DOHH2 (cell line): ENCODE measurements around the gene PGPEP1.

Source experiments
- H3F3A ChIP-seq: fragments of 200-600 bp; sonication (generic), shearing (Covaris generic); 2 replicates; pipeline ENCODE4 v1.6.0; 2016; ENCODE audit warnings: antibody characterized with exemption, mild to moderate bottlenecking; ENCODE audit not compliant: control insufficient read depth, insufficient read depth
- H3K27ac ChIP-seq: fragments of 200-600 bp; sonication (generic); 2 replicates; pipeline ENCODE4 v1.5.1; 2014; ENCODE audit warnings: low read depth, mild to moderate bottlenecking, low read length, moderate library complexity
- H3K27me3 ChIP-seq: fragments of 200-600 bp; sonication (generic); 2 replicates; pipeline ENCODE4 v1.6.1; 2014; ENCODE audit warnings: mild to moderate bottlenecking, low read length, mixed read lengths; ENCODE audit not compliant: control insufficient read depth
- H3K36me3 ChIP-seq: fragments of 200-600 bp; sonication (generic); 2 replicates; pipeline ENCODE4 v1.6.1; 2014; ENCODE audit warnings: mild to moderate bottlenecking, low read length, moderate library complexity, mixed read lengths; ENCODE audit not compliant: control insufficient read depth
- H3K4me1 ChIP-seq: fragments of 200-600 bp; sonication (generic); 2 replicates; pipeline ENCODE4 v1.6.1; 2014; ENCODE audit warnings: mild to moderate bottlenecking, low read length, mixed read lengths; ENCODE audit not compliant: control insufficient read depth
- H3K4me2 ChIP-seq: fragments of 200-600 bp; sonication (generic); 2 replicates; pipeline ENCODE4 v1.6.0; 2014; ENCODE audit warnings: mild to moderate bottlenecking, low read length, moderate library complexity
- H3K4me3 ChIP-seq: fragments of 200-600 bp; sonication (generic); 2 replicates; pipeline ENCODE4 v1.5.1; 2014; ENCODE audit warnings: mild to moderate bottlenecking, low read length, mixed read lengths
- H3K79me2 ChIP-seq: fragments of 200-600 bp; sonication (generic); 2 replicates; pipeline ENCODE4 v1.6.1; 2014; ENCODE audit warnings: mild to moderate bottlenecking, low read length, mixed read lengths; ENCODE audit not compliant: control insufficient read depth
- H3K9me2 ChIP-seq: fragments of 200-600 bp; sonication (generic); replicated peaks from 2 replicates; pipeline ENCODE4 v1.6.1; 2014; ENCODE audit warnings: mild to moderate bottlenecking, low read length, mixed read lengths; ENCODE audit not compliant: control insufficient read depth
- H3K9me3 ChIP-seq: fragments of 200-600 bp; sonication (generic); 2 replicates; pipeline ENCODE4 v1.6.1; 2014; ENCODE audit warnings: antibody characterized with exemption, low read length, mixed read lengths; ENCODE audit not compliant: control insufficient read depth, insufficient read depth
- H4K20me1 ChIP-seq: fragments of 200-600 bp; sonication (generic); 2 replicates; pipeline ENCODE4 v1.6.0; 2014; ENCODE audit warnings: low read depth, mild to moderate bottlenecking, antibody characterized with exemption, low read length, moderate library complexity; ENCODE audit not compliant: control insufficient read depth, insufficient read depth
- CTCF ChIP-seq: fragments of 200-600 bp; sonication (generic); IDR thresholded peaks from one replicate; pipeline ENCODE4 v1.5.1; 2014; ENCODE audit warnings: antibody characterized with exemption, mild to moderate bottlenecking, low read depth, low read length; ENCODE audit not compliant: poor library complexity, severe bottlenecking
- EZH2phosphoT487 ChIP-seq: fragments of 200-600 bp; sonication (generic); IDR thresholded peaks from 2 replicates; pipeline ENCODE4 v1.6.1; 2017; ENCODE audit warnings: borderline replicate concordance, mild to moderate bottlenecking, antibody characterized with exemption, low read length, moderate library complexity, mixed read lengths

Gene PGPEP1

GRCh38 chr19:18385359-18385674 is 44.9 kb downstream of the PGPEP1 start:
- no peaks in the 10 kb centered on the region for H3K36me3 ChIP-seq
- no peak overlapping the region for H3K27ac ChIP-seq
- no peak overlapping the region for H3K4me2 ChIP-seq
- no peak overlapping the region for H3K4me3 ChIP-seq
- no peaks in the 10 kb centered on the region for H3K9me2 ChIP-seq
- H3F3A ChIP-seq = peaks cover 2% of the 10 kb centered on the region; the same call in 1 of the 2 replicates
- H3K9me3 ChIP-seq = no peaks in the 10 kb centered on the region
- no peaks in the 10 kb centered on the region for H3K79me2 ChIP-seq
- H3K27me3 ChIP-seq = peaks cover 48% of the 10 kb centered on the region
- no peak for TF ChIP-seq CTCF
- TF ChIP-seq EZH2phosphoT487 = no peak
- peaks cover 20% of the 10 kb centered on the region for H3K4me1 ChIP-seq
- no peaks in the 10 kb centered on the region for H4K20me1 ChIP-seq

GRCh38 chr19:18385675-18386542 is 45.5 kb downstream of the PGPEP1 start, which contains the start of gene GDF15:
Gene GDF15, plus strand, starts transcription at chr19:18386158. Its CDS starts 32 bp downstream, at chr19:18386190.
- Histone ChIP-seq H3K4me2 (peak within 1 kb of the TSS; percentile 39), H3K4me3 (no peak within 1 kb of the TSS), H3K27ac (no peak within 1 kb of the TSS), H3K27me3 (peaks cover 42% of the 10 kb centered on the region), H4K20me1 (no peaks in the 10 kb centered on the region), H3K4me1 (peaks cover 20% of the 10 kb centered on the region), H3K79me2 (no peaks in the 10 kb centered on the region), H3F3A (peaks cover 2% of the 10 kb centered on the region; the same call in 1 of the 2 replicates), H3K36me3 (no peaks in the 10 kb centered on the region), H3K9me3 (no peaks in the 10 kb centered on the region), H3K9me2 (no peaks in the 10 kb centered on the region)
- TF ChIP-seq CTCF (peak; percentile 98), EZH2phosphoT487 (no peak)

GRCh38 chr19:18386543-18387271 is 46.3 kb downstream of the PGPEP1 start:
- Histone ChIP-seq H3K9me2 (no peaks in the 10 kb centered on the region), H3K4me2 (no peak overlapping the region), H3K4me1 (peaks cover 20% of the 10 kb centered on the region), H3K4me3 (no peak overlapping the region), H3K27ac (no peak overlapping the region), H4K20me1 (no peaks in the 10 kb centered on the region), H3K27me3 (peaks cover 42% of the 10 kb centered on the region), H3K36me3 (no peaks in the 10 kb centered on the region), H3F3A (peaks cover 2% of the 10 kb centered on the region; the same call in 1 of the 2 replicates), H3K79me2 (no peaks in the 10 kb centered on the region), H3K9me3 (no peaks in the 10 kb centered on the region)
- TF ChIP-seq EZH2phosphoT487 (no peak), CTCF (no peak)
